DOHH2 (cell line): ENCODE results near the gene NIM1K.
"Not testable (repeated sequence)": the region's sequence is repeated elsewhere in the genome, so short reads cannot be mapped to it uniquely, and the experiment has no call there.

ENCODE experiments used
- H3F3A ChIP-seq: fragments of 200-600 bp; sonication (generic), shearing (Covaris generic); 2 replicates; pipeline ENCODE4 v1.6.0; 2016; ENCODE audit warnings: antibody characterized with exemption, mild to moderate bottlenecking; ENCODE audit not compliant: control insufficient read depth, insufficient read depth
- H3K27ac ChIP-seq: fragments of 200-600 bp; sonication (generic); 2 replicates; pipeline ENCODE4 v1.5.1; 2014; ENCODE audit warnings: low read depth, mild to moderate bottlenecking, low read length, moderate library complexity
- H3K27me3 ChIP-seq: fragments of 200-600 bp; sonication (generic); 2 replicates; pipeline ENCODE4 v1.6.1; 2014; ENCODE audit warnings: mild to moderate bottlenecking, low read length, mixed read lengths; ENCODE audit not compliant: control insufficient read depth
- H3K36me3 ChIP-seq: fragments of 200-600 bp; sonication (generic); 2 replicates; pipeline ENCODE4 v1.6.1; 2014; ENCODE audit warnings: mild to moderate bottlenecking, low read length, moderate library complexity, mixed read lengths; ENCODE audit not compliant: control insufficient read depth
- H3K4me1 ChIP-seq: fragments of 200-600 bp; sonication (generic); 2 replicates; pipeline ENCODE4 v1.6.1; 2014; ENCODE audit warnings: mild to moderate bottlenecking, low read length, mixed read lengths; ENCODE audit not compliant: control insufficient read depth
- H3K4me2 ChIP-seq: fragments of 200-600 bp; sonication (generic); 2 replicates; pipeline ENCODE4 v1.6.0; 2014; ENCODE audit warnings: mild to moderate bottlenecking, low read length, moderate library complexity
- H3K4me3 ChIP-seq: fragments of 200-600 bp; sonication (generic); 2 replicates; pipeline ENCODE4 v1.5.1; 2014; ENCODE audit warnings: mild to moderate bottlenecking, low read length, mixed read lengths
- H3K79me2 ChIP-seq: fragments of 200-600 bp; sonication (generic); 2 replicates; pipeline ENCODE4 v1.6.1; 2014; ENCODE audit warnings: mild to moderate bottlenecking, low read length, mixed read lengths; ENCODE audit not compliant: control insufficient read depth
- H3K9me2 ChIP-seq: fragments of 200-600 bp; sonication (generic); replicated peaks from 2 replicates; pipeline ENCODE4 v1.6.1; 2014; ENCODE audit warnings: mild to moderate bottlenecking, low read length, mixed read lengths; ENCODE audit not compliant: control insufficient read depth
- H3K9me3 ChIP-seq: fragments of 200-600 bp; sonication (generic); 2 replicates; pipeline ENCODE4 v1.6.1; 2014; ENCODE audit warnings: antibody characterized with exemption, low read length, mixed read lengths; ENCODE audit not compliant: control insufficient read depth, insufficient read depth
- H4K20me1 ChIP-seq: fragments of 200-600 bp; sonication (generic); 2 replicates; pipeline ENCODE4 v1.6.0; 2014; ENCODE audit warnings: low read depth, mild to moderate bottlenecking, antibody characterized with exemption, low read length, moderate library complexity; ENCODE audit not compliant: control insufficient read depth, insufficient read depth
- EZH2phosphoT487 ChIP-seq: fragments of 200-600 bp; sonication (generic); IDR thresholded peaks from 2 replicates; pipeline ENCODE4 v1.6.1; 2017; ENCODE audit warnings: borderline replicate concordance, mild to moderate bottlenecking, antibody characterized with exemption, low read length, moderate library complexity, mixed read lengths
- TF ChIP-seq, protein P1 (sequence below): fragments of 200-600 bp; sonication (generic); IDR thresholded peaks from one replicate; pipeline ENCODE4 v1.5.1; 2014; ENCODE audit warnings: antibody characterized with exemption, mild to moderate bottlenecking, low read depth, low read length; ENCODE audit not compliant: poor library complexity, severe bottlenecking

The NIM1K gene

GRCh38 chr5:43182421-43182820 is 9.6 kb upstream of the NIM1K start:
- Histone ChIP-seq H4K20me1 (no peaks in the 10 kb centered on the region), H3K27me3 (no peaks in the 10 kb centered on the region), H3K79me2 (no peaks in the 10 kb centered on the region), H3K9me2 (no peaks in the 10 kb centered on the region), H3F3A (peaks cover 5% of the 10 kb centered on the region; the same call in 1 of the 2 replicates), H3K4me1 (no peaks in the 10 kb centered on the region), H3K4me3 (no peak overlapping the region), H3K9me3 (no peaks in the 10 kb centered on the region), H3K4me2 (no peak overlapping the region), H3K36me3 (no peaks in the 10 kb centered on the region), H3K27ac (no peak overlapping the region)
- TF ChIP-seq, protein P1, sequence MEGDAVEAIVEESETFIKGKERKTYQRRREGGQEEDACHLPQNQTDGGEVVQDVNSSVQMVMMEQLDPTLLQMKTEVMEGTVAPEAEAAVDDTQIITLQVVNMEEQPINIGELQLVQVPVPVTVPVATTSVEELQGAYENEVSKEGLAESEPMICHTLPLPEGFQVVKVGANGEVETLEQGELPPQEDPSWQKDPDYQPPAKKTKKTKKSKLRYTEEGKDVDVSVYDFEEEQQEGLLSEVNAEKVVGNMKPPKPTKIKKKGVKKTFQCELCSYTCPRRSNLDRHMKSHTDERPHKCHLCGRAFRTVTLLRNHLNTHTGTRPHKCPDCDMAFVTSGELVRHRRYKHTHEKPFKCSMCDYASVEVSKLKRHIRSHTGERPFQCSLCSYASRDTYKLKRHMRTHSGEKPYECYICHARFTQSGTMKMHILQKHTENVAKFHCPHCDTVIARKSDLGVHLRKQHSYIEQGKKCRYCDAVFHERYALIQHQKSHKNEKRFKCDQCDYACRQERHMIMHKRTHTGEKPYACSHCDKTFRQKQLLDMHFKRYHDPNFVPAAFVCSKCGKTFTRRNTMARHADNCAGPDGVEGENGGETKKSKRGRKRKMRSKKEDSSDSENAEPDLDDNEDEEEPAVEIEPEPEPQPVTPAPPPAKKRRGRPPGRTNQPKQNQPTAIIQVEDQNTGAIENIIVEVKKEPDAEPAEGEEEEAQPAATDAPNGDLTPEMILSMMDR = no peak
- no peak for TF ChIP-seq EZH2phosphoT487

- not testable (repeated sequence) for H3K27ac ChIP-seq, H3K36me3 ChIP-seq, H3K9me2 ChIP-seq, H3K4me2 ChIP-seq, H3K4me3 ChIP-seq, H4K20me1 ChIP-seq, H3K27me3 ChIP-seq, H3K9me3 ChIP-seq, H3F3A ChIP-seq, H3K4me1 ChIP-seq, H3K79me2 ChIP-seq
Measured at GRCh38 chr5:43183101-43183500, 8.9 kb upstream of the NIM1K start.

GRCh38 chr5:43190755-43191603 is 1.0 kb upstream of the NIM1K start:
- Histone ChIP-seq H3K4me2 (no peak overlapping the region; the same call in 1 of the 2 replicates), H3F3A (peaks cover 5% of the 10 kb centered on the region; the same call in 1 of the 2 replicates), H3K9me3 (no peaks in the 10 kb centered on the region), H3K36me3 (no peaks in the 10 kb centered on the region), H3K79me2 (no peaks in the 10 kb centered on the region), H3K9me2 (no peaks in the 10 kb centered on the region), H3K27me3 (peaks cover 42% of the 10 kb centered on the region), H3K4me3 (peak overlapping the region; percentile 70; the same call in 1 of the 2 replicates), H3K27ac (no peak overlapping the region), H3K4me1 (peaks cover 25% of the 10 kb centered on the region), H4K20me1 (no peaks in the 10 kb centered on the region)
- peak; percentile 36; the same call in 1 of the 2 replicates for TF ChIP-seq EZH2phosphoT487
- TF ChIP-seq, protein P1 = no peak

DNA sequence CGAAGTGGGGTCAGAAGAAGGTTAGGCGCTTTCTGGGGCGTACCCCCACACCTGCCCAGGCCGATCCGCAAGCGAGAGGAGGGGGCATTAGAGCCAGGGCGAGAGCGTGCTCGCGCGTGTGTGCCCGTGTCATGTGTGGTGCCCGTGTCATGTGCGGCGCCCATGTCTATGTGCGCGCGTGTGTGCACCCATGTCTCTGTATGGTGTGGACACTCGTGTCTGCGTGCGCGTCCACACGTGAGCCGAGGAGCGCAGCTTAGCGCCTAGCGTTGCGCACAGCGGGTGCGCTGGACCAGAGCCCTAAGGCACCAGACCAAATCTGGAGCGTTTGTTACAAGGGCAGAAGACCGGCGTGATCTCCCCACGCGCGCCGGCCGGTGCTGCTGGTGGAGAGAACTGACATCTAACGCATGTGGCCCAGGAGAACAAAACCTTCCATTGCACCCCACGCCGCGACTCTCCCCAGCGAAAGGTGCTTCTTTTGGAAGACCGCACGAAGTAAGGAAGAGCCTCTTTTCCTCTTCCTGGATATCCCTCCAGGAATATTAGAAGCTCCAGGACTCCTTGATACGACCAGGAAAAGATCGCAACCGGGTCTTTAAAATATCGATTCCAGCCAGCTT is 644 bp downstream of the NIM1K start:
- TF ChIP-seq EZH2phosphoT487 = no peak; the same call in 1 of the 2 replicates
- TF ChIP-seq, protein P1 = no peak
- H3K9me2 ChIP-seq = no peaks in the 10 kb centered on the region
- H3K4me3 ChIP-seq = peak overlapping the region; percentile 70
- peaks cover 5% of the 10 kb centered on the region; the same call in 1 of the 2 replicates for H3F3A ChIP-seq
- H4K20me1 ChIP-seq = no peaks in the 10 kb centered on the region
- peaks cover 25% of the 10 kb centered on the region for H3K4me1 ChIP-seq
- H3K9me3 ChIP-seq = no peaks in the 10 kb centered on the region
- peaks cover 42% of the 10 kb centered on the region for H3K27me3 ChIP-seq
- no peak overlapping the region for H3K27ac ChIP-seq
- peak overlapping the region; percentile 70 for H3K4me2 ChIP-seq
- H3K36me3 ChIP-seq = no peaks in the 10 kb centered on the region
- no peaks in the 10 kb centered on the region for H3K79me2 ChIP-seq
